Hematopoietic multipotent progenitor cell treated with erythropoietin and hydrocortisone succinate and interleukin-3 and kit ligand, for 8 days (in vitro differentiated cells): ENCODE data around the gene GRIN1.

ENCODE experiments used
- DNase-seq: peaks from one replicate; pipeline ENCODE4 v3.0.0-alpha.2; 2015

The GRIN1 gene

GRCh38 chr9:137198051-137198901, 59.3 kb downstream of the GRIN1 start:
- DNase-seq: no peak

- no peak for DNase-seq
Observed at GRCh38 chr9:137198902-137199283, 59.9 kb downstream of the GRIN1 start.

GRCh38 chr9:137199411-137200121, 60.6 kb downstream of the GRIN1 start:
- DNase-seq: no peak

GRCh38 chr9:137200311-137201204, 61.6 kb downstream of the GRIN1 start, which contains the start of gene TPRN:
Gene TPRN (minus strand): TSS chr9:137200741. CDS start chr9:137200711, 30 bp downstream.
- peak; percentile 99 for DNase-seq

GRCh38 chr9:137201205-137201868, 62.4 kb downstream of the GRIN1 start:
- no peak for DNase-seq

- no peak for DNase-seq
Observed at GRCh38 chr9:137202966-137203365, 64.0 kb downstream of the GRIN1 start.

- DNase-seq: no peak
Observed at GRCh38 chr9:137204731-137205125, 65.8 kb downstream of the GRIN1 start.

- DNase-seq: peak; percentile 88
Observed at GRCh38 chr9:137205126-137206069, 66.4 kb downstream of the GRIN1 start, which contains the start of the genes NDOR1 and TMEM203. Gene NDOR1 (plus strand): TSS chr9:137205700. CDS start chr9:137205778, 78 bp downstream. Gene TMEM203 (minus strand): TSS chr9:137205648. CDS start chr9:137205414, 234 bp downstream.

GRCh38 chr9:137206602-137207001, 67.6 kb downstream of the GRIN1 start:
- DNase-seq: peak; percentile 76

GRCh38 chr9:137211532-137211931, 72.6 kb downstream of the GRIN1 start:
- DNase-seq: no peak

GRCh38 chr9:137212520-137212919, 73.6 kb downstream of the GRIN1 start:
- no peak for DNase-seq

GRCh38 chr9:137213160-137214060, 74.5 kb downstream of the GRIN1 start:
- DNase-seq: no peak

- no peak for DNase-seq
Observed at GRCh38 chr9:137214620-137215019, 75.7 kb downstream of the GRIN1 start.

GRCh38 chr9:137215196-137215986, 76.4 kb downstream of the GRIN1 start:
- DNase-seq: no peak

- no peak for DNase-seq
Observed at GRCh38 chr9:137216188-137216965, 77.4 kb downstream of the GRIN1 start.

- peak; percentile 34 for DNase-seq
Observed at GRCh38 chr9:137217276-137218211, 78.6 kb downstream of the GRIN1 start.

GRCh38 chr9:137218212-137218753, 79.3 kb downstream of the GRIN1 start:
- no peak for DNase-seq
